Esophagus squamous epithelium (tissue), 5 donors: ENCODE data around the gene XCL1. TPM values are rescaled to one million over a fixed set of nuclear protein-coding genes. Genes with fewer than 3 reads are reported as not detected.
"Not testable (repeated sequence)": the region's sequence is repeated elsewhere in the genome, so short reads cannot be mapped to it uniquely, and the experiment has no call there.

Experiments
- DNase-seq: peaks from one replicate; lab custom pipeline; 2025; lab: John Stamatoyannopoulos, UW
- H3K27ac ChIP-seq, 4 donors: fragments of 200-600 bp; sonication (generic); one replicate each; pipeline ENCODE4 v1.5.1; 2016 to 2019; ENCODE audit warnings: mild to moderate bottlenecking in 1 of 4
- H3K27me3 ChIP-seq, 4 donors: fragments of 200-600 bp; sonication (generic); 1 replicate in 3 of 4; 2 replicates in 1 of 4; pipeline versions ENCODE4 v1.5.1 to v1.6.0; 2017 to 2021; ENCODE audit warnings: antibody characterized with exemption in 1 of 4
- H3K36me3 ChIP-seq, 3 donors: fragments of 200-600 bp; sonication (generic); one replicate each; pipeline ENCODE4 v1.5.1; 2016 to 2019
- H3K4me1 ChIP-seq, 3 donors: fragments of 200-600 bp; sonication (generic); one replicate each; pipeline ENCODE4 v1.5.1; 2017 to 2019
- H3K4me3 ChIP-seq, 4 donors: fragments of 200-600 bp; sonication (generic); 1 replicate in 3 of 4; 2 replicates in 1 of 4; pipeline ENCODE4 v1.5.1; 2016 to 2019; ENCODE audit warnings: mild to moderate bottlenecking in 2 of 4, moderate library complexity in 1 of 4
- H3K9me3 ChIP-seq, 3 donors: fragments of 200-600 bp; sonication (generic); one replicate each; pipeline ENCODE4 v1.5.1; 2016 to 2019
- POLR2A ChIP-seq, 4 donors: fragments of 450-650 bp; IDR thresholded peaks; one replicate each; pipeline ENCODE4 v1.6.1; 2017; ENCODE audit warnings: antibody characterized with exemption in 4 of 4, mild to moderate bottlenecking in 4 of 4, moderate library complexity in 3 of 4
- WGBS, 2 donors: methylation state at CpG; one replicate each; pipeline ENCODE4 v1.1.5; 2018; 5-methylcytosine and 5-hydroxymethylcytosine counted together
- intact Hi-C: fragments of 100-400 bp; cut with DNase I; formaldehyde crosslinking; loops from one replicate; pipeline ENCODE4 v1.15.0; 2022
- total RNA-seq, 4 donors: library from RNA; depleted of rRNA; stranded (reverse); fragments of >200 nt; gene quantifications; one replicate each; pipeline ENCODE4 v1.1.0, GENCODE V29; 2016
- TF ChIP-seq, protein P1 (sequence below), 6 experiments: fragments of 450-650 bp in 4 of 6; fragments of 200-600 bp in 2 of 6; sonication (generic) in 2 of 6; IDR thresholded peaks; one replicate each; pipeline ENCODE4 v1.5.1; 2016 to 2019; ENCODE audit warnings: antibody characterized with exemption in 6 of 6, mild to moderate bottlenecking in 4 of 6, moderate library complexity in 4 of 6
- donor health status: DM: yes; HTN: yes; CAD: no.

XCL1 gene
- total RNA-seq, 4 donors from 2014 or later, result 0.76 TPM; not detected in 3

DNA sequence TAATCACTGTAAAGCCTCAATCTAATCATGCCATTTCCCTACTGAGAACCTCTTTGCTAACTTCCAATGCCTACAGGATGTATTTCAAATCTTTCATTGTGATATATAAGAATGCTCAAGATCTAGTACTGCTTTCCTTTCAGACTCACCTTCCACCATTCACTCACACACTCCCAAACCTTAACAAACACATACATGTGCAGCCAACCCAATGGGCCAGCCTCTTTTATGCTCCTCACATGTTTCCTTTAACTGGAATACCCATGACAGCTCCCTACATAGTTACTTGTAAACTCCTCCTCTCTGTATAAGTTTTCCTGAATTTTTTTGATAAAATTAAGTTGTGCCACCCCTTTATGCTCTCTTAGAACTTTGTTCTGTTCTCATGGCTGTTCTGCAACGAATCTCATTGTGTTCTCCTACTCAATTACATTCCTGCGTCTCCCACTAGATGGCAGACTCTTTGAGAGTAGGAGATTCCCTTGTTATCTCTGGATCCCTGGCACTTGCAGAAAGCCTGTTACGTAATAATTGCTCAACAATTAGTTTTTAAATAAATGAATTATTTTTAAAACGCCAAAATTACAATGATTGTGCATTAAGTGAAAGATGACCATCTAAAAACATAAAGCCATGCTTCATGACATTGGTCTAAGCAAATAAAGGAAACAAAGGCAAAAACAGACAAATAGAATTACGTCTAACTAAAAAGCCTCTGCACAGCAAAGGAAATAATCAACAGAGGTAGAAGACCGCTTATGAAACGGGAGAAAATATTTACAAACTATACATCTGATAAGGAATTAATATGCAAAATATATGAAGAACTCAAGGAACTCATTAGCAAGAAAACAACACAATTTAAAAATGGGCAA is 30.5 kb upstream of the XCL1 start:
- H3K27ac ChIP-seq, DNase-seq, H3K27me3 ChIP-seq, H3K4me3 ChIP-seq, H3K36me3 ChIP-seq, H3K9me3 ChIP-seq, intact Hi-C loops, H3K4me1 ChIP-seq: not testable (repeated sequence)
- TF ChIP-seq, protein P1, sequence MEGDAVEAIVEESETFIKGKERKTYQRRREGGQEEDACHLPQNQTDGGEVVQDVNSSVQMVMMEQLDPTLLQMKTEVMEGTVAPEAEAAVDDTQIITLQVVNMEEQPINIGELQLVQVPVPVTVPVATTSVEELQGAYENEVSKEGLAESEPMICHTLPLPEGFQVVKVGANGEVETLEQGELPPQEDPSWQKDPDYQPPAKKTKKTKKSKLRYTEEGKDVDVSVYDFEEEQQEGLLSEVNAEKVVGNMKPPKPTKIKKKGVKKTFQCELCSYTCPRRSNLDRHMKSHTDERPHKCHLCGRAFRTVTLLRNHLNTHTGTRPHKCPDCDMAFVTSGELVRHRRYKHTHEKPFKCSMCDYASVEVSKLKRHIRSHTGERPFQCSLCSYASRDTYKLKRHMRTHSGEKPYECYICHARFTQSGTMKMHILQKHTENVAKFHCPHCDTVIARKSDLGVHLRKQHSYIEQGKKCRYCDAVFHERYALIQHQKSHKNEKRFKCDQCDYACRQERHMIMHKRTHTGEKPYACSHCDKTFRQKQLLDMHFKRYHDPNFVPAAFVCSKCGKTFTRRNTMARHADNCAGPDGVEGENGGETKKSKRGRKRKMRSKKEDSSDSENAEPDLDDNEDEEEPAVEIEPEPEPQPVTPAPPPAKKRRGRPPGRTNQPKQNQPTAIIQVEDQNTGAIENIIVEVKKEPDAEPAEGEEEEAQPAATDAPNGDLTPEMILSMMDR (IDR thresholded peaks at IDR 0.05), result peak in 4 of 6 experiments; percentile 26 to 62 (median 48)
- 43 to 57% methylated on average over 7 of the region's 7 CpGs for WGBS, 2 donors

DNA sequence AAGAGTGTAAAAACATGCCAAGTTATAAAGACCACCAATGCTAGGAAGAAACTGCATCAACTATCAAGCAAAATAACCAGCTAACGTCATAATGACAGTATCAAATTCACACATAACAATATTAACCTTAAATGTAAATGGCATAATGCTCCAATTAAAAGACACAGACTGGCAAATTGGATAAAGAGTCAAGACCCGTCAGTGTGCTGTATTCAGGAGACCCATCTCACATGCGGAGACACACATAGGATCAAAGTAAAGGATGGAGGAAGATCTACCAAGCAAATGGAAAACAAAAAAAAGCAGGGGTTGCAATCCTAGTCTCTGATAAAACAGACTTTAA is 29.9 kb upstream of the XCL1 start:
- H3K4me1 ChIP-seq, DNase-seq, H3K27me3 ChIP-seq, H3K27ac ChIP-seq, intact Hi-C loops, H3K36me3 ChIP-seq, H3K9me3 ChIP-seq, H3K4me3 ChIP-seq: not testable (repeated sequence)
- 82 to 87% methylated on average over 3 of the region's 3 CpGs for WGBS, 2 donors

DNA sequence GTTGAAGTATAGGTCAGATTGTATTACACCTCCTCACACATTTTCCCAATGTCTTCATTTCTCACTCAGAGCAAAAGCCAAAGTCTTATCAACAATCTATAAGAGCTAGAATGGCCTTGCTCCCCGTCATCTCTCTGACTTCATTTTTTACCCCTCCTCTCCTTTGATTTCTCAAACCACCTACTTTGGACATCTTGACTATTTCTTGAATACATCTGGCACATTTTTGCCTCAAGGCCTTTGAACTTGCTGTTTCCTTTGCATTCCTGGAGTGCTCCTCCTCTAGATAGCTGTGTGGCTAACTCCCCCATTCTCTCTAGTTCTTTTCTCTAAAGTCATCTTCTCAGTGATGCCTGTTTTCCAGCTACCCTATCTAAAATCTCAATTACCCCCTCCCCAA is 25.4 kb upstream of the XCL1 start:
- no peak for TF ChIP-seq POLR2A (IDR thresholded peaks at IDR 0.05)
- TF ChIP-seq, protein P1 (IDR thresholded peaks at IDR 0.05), result no peak
- intact Hi-C loops, result no loop called here

DNA sequence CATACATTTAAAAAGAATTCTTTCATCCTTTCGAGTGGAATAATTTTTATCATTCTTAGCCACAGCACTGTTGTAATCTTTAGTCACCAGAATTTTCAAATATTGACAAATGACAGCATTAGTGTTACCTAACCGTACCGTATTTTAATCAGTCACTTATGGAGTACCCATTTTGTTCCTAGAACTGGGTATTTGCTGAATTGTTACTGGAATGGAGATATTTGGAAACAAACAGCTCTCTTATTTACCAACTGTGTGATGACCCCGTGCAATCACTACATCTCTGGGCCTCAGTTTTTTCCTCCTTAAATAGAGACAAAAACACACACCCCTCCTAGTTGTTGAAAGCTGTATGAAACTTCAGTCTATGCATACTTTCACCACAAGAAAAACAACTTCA is 24.7 kb upstream of the XCL1 start:
- WGBS, 2 donors, result 58 to 61% methylated on average over 4 of the region's 4 CpGs
- intact Hi-C loops, result no loop called here
- no peaks in the 10 kb centered on the region for H3K4me1 ChIP-seq
- no peak for DNase-seq
- H3K36me3 ChIP-seq, result no peaks in the 10 kb centered on the region
- no peak overlapping the region for H3K4me3 ChIP-seq
- no peaks in the 10 kb centered on the region for H3K9me3 ChIP-seq
- H3K27ac ChIP-seq, result no peak overlapping the region
- TF ChIP-seq POLR2A (IDR thresholded peaks at IDR 0.05), result no peak
- TF ChIP-seq, protein P1 (IDR thresholded peaks at IDR 0.05), result no peak
- H3K27me3 ChIP-seq, result no peaks in the 10 kb centered on the region

More for the DNA sequence above, 25.4 kb upstream of the XCL1 start:
- H3K9me3 ChIP-seq, result no peaks in the 10 kb centered on the region
- no peaks in the 10 kb centered on the region for H3K27me3 ChIP-seq
- no peak overlapping the region for H3K27ac ChIP-seq
- H3K4me1 ChIP-seq, result no peaks in the 10 kb centered on the region
- H3K4me3 ChIP-seq, result no peak overlapping the region
- whole genome bisulfite sequencing, 2 donors, result 56 to 82% methylated on average over 1 of the region's 1 CpG
- no peak for DNase-seq
- H3K36me3 ChIP-seq, result no peaks in the 10 kb centered on the region

DNA sequence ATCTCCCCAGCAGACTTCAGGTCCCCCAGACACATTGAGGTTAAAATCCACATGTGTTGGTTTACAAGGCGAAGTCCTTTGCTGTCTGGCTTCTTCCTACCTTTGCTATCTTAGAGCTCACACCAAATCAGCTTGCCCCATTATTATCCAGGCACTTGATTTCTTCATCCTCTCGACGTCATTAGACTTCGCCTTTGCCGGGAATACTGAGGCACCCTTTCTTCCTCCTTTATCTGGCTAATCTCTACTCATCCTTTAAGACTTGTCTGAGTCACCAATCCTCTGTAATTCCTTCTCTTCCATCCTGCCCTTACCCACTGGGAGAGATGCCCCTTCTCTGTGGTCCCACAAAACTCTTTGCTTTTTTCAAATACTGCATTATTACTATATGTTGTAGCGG is 23.4 kb upstream of the XCL1 start:
- no peaks in the 10 kb centered on the region for H3K36me3 ChIP-seq
- no peaks in the 10 kb centered on the region for H3K9me3 ChIP-seq
- no peak overlapping the region for H3K4me3 ChIP-seq
- no peak for DNase-seq
- no peaks in the 10 kb centered on the region for H3K27me3 ChIP-seq
- 72 to 79% methylated on average over 6 of the region's 6 CpGs for WGBS, 2 donors
- TF ChIP-seq, protein P1 (IDR thresholded peaks at IDR 0.05), result no peak
- no peak for TF ChIP-seq POLR2A (IDR thresholded peaks at IDR 0.05)
- no peaks in the 10 kb centered on the region for H3K4me1 ChIP-seq
- H3K27ac ChIP-seq, result no peak overlapping the region
- intact Hi-C loops, result no loop called here
